ENCODE results near the gene SCN8A.
"Not testable (repeated sequence)": the region's sequence is repeated elsewhere in the genome, so short reads cannot be mapped to it uniquely, and the experiment has no call there.

The SCN8A gene

DNA sequence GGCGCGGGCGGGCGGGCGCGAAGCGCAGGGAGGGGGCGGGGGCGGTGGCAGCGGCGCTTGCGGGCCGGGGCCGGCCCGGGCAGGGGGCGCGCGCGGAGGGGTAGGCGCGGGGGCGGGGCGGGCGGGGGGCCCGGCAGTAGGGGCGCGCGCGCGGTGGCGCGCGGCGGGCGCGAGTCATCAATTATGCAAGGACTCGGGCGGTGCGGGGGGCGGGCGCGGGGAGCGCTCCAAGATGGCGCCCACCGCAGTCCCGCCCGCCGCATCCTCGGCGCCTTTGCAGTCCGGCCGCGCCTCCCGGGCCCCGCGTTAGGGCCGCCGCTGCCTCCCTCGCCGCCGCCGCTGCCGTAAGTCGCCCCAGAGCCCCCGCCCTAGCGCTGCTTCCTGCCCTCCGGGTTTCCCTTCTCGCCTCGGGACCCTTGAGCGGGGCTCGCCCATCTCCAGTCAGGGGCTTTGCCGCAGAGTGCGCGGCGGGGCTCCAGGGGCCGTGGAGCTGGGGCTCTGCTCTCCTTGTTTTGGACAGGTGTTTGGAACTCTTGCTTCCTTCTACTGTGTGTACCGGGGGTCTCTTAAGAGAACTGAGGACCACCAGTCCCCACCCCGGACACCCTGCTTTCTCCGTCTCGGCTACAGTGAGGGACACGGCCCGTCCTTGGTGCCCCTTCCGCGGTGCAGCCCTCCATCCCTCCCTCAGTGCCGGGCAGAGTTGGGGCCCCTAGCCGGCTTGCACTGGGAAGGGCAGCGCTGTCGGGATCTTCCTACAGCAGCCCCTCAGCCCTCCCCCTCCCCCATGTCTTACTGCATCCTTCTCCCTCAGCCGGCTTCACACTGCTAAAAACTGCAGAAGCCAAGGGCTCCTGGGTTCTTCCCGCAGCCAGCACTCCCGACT lies at the start of gene SCN8A:
TSS of gene SCN8A (plus strand) at position 218 of the 886 bp plus-strand sequence. CDS start 71,585 bp downstream, outside the sequence.
- peak; percentile 31 for DNase-seq (ENCODE audit: low spot score)

DNA sequence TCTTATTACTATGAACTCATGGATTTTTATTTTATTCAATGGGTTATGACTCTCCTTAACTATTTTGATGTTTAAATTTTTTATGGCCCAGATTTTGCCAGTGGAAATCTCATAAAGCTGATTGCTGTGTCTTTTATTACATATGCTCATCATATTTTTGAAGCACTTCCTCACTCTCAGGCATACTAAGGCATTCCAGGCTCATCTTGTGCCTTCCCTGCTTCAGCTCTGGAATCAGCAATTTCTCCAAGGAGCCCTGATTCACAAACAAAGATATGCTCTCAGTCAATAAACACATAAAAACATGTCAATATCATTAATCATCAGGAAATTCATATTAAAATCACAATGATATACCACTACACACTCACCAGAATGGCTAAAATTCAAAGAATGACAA lies 44.9 kb upstream of the SCN8A start:
- DNase-seq (ENCODE audit: low spot score), result no peak

DNA sequence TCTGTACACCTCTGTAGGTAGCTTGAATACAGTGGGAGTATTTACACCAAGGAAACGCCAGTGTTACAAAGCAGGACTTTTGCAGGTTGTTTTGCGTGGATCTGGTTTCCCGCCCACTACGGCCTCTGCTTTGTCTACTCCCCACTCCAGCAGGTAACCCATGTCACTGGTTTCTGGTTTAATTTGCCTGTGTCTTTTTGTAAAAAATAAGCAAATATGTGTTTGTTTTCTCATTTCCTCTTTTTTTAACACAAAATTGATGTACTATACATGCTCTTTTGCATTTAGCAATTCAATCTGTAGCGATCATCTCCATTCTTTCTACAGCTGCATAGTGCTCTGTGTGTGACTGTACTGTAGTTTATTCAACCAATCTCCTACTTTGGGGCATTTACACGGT lies 43.4 kb upstream of the SCN8A start:
- DNase-seq (ENCODE audit: low spot score), result no peak

DNA sequence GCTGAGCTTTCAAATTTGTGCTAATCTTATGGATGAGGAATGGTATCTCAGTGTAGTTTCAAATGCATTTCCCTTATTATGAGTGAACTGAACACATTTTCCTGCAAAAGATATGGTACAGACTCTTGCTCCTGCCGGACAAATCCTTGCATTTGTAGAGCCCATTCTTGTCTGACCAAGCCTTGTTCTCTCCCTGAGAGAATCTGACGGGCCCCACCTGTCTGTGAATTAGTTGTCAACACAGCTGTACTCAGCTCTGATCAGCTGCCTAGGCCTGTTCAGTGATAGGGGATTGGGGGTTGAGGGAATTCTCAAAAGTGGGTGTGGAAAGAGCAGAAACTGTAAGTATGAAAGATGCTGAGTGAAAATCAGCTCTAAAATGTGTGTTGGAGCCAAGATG lies 42.8 kb upstream of the SCN8A start:
- DNase-seq (ENCODE audit: low spot score), result no peak

DNA sequence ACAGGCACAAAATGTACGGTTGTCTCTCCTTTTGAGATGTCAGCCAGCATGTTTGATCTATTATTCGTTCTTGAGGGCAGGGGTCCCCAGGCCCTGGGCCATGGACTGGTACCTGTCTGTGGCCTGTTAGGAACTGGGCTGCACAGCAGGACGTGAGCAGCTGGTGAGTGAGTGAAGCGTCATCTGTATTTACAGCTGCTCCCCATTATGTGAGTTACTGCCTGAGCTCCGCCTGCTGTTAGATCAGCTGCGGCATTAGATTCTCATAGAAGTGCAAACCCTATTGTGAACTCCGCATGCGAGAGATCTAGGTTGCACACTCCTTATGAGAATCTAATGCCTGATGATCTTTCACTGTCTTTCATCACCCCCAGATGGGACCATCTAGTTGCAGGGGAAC lies 41.4 kb upstream of the SCN8A start:
- DNase-seq (ENCODE audit: low spot score), result no peak

DNA sequence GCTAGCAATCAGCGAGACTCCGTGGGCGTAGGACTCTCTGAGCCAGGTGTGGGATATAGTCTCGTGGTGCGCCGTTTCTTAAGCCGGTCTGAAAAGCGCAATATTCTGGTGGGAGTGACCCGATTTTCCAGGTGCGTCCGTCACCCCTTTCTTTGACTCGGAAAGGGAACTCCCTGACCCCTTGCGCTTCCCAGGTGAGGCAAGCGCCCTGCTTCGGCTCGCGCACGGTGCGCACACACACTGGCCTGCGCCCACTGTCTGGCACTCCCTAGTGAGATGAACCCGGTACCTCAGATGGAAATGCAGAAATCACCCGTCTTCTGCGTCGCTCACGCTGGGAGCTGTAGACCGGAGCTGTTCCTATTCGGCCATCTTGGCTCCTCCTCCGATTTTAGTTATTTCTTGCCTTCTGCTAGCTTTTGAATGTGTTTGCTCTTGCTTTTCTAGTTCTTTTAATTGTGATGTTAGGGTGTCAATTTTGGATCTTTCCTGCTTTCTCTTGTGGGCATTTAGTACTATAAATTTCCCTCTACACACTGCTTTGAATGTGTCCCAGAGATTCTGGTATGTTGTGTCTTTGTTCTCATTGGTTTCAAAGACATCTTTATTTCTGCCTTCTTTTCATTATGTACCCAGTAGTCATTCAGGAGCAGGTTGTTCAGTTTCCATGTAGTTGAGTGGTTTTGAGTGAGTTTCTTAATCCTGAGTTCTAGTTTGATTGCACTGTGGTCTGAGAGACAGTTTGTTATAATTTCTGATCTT lies 22.6 kb upstream of the SCN8A start:
- DNase-seq (ENCODE audit: low spot score), result not testable (repeated sequence)

DNA sequence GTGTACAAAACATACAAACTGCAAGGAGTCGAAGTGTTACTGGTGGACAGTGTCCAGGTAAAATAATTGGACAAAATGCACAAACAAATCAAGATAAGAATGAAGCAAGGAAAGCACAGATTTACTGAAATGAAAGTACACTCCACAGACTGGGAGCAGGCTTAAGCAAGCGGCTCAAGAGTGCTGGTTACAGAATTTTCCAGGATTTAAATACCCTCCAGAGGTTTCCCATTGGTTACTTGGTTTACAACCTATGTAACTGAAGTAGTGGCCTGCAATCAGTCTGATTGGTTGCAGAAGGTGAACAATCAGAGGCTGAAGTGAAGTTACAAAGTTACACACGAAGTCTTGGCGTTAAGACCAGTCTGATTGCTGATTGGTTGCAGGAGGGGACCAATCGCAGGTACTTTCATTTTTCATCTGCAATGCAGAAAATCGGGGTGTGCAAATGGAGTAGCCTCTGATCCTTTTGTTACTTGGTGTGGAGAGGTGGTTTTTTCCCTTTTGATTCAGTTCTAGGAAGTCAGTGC lies 11.6 kb upstream of the SCN8A start:
- no peak for DNase-seq (ENCODE audit: low spot score)

DNA sequence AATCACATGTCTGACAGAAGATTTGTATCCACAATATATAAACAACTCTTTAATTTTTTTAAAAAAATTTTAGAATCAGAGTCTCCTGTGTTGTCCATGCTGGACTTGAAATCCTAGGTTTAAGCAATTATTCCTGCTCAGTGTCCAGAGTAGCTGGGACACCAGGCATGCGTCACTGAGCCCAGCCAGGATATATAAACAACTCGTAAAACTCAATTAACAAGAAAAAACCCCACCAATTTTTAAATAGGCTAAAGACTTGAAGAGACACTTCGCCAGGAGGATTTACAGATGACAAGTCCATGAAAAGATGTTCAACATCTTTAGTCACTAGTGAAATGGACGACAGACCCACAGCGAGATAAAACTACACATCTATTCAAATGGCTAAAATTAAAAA lies 2.0 kb upstream of the SCN8A start:
- DNase-seq (ENCODE audit: low spot score), result no peak

DNA sequence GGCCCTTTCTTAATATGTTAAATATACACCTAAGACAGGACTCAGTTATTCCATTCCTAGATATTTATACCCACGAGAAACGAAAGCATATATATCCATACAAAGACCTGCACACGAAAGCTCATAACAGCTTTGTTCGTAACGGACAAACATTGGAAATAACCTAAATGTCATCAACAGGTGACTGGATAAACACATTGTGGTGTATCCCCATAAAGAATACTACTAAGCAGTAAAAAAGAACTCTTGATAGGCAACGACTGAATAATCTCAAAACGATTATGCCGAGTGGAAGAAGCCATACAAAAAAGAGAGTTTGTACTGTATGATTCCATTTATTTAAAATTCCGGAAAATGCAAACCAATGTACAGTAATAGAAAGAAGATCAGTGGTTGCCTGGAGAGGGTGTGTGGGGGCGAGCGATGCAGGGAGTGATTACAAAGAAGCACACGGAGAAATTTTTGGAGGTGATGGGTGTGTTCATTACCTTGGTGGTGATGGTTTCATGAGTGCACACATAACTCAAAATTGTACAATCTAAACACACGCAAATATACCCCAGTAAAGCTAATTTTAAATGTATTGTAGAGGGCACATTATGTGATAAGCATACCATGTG lies 1.4 kb upstream of the SCN8A start:
- DNase-seq (ENCODE audit: low spot score), result no peak

DNA sequence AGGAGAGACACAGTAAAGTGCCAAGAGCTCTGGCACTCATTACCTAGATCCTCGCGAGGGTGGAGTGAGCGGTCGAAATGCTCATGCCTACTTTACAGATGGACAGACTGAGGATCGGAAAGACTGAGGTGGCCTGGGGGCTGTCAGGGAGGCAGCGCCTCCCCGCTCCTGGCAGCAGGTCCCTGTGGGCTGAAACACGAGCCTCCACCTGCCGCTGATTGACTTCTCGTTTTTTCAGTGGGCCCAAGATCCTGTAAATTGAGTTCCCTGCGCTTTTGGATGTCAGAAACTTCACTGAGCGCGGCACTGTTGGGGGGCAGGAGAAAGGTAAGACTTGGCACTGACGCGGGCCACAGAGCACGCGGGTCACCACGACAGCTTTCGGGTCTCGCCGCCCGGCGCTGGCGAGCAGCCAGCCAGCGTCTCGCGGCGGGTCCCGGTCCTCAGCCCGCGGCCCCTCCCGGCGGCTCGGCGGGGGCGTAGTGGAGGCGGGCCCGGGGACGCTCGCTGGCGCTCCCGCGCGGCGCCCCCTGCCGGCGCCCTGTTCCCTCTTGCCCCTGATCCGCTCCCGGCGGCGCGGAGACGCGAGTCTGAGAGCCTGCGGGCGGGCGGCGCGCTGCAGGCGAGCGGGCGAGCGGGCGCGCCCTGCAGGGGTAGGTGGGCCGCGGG lies 552 bp upstream of the SCN8A start:
- DNase-seq (ENCODE audit: low spot score), result peak; percentile 96

DNA sequence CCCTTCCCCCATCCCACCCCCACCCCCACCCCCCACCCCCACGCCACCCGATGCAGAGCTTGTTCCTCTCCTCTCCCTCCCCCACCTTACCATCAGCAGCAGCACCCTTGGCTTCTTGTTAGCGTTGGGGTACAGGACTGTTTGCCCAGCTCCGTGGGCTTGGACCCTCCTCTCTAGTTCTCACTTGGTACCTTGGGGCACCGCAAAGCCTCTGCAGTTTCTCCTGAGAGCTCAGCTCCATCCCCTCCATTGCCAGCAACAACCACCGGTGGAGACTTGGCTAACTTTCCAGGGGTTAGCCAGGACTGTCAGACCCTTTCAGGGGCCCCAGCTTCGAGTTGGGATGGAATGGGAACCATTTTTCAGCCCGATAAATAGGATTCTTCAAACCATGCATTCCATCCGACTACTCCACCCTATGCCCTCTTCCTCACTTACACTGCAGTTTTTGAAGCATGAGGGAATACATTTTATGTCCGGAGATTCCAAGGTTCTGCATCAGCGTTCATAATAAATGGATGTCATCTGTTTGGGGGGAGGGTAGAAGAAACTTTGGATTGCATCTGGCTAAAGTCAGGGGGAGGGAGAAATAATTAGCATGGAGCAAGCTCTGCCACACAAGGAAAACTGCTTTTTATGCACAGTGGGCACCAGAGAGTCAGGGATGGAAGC lies 1.1 kb downstream of the SCN8A start:
- DNase-seq (ENCODE audit: low spot score), result peak; percentile 11

DNA sequence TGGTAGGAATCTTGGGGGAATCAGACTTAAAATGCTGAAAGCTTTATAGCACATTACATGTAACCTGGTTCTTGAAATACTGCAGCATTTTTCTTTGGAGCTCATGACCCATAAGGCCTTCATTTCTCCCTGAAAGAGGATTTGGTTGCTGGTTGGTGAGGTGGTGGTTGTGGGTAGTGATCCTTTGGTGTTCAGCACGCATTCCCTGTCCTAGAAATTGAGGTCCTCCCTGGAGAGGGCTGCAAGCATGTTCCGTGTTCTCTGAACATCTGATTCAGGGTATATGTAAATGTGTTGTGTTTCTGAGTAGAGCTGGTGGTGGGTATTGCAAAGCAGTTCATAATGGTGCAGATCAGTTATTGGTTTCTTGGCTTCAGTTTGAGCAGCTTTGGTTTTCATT lies 2.0 kb downstream of the SCN8A start:
- DNase-seq (ENCODE audit: low spot score), result no peak

DNA sequence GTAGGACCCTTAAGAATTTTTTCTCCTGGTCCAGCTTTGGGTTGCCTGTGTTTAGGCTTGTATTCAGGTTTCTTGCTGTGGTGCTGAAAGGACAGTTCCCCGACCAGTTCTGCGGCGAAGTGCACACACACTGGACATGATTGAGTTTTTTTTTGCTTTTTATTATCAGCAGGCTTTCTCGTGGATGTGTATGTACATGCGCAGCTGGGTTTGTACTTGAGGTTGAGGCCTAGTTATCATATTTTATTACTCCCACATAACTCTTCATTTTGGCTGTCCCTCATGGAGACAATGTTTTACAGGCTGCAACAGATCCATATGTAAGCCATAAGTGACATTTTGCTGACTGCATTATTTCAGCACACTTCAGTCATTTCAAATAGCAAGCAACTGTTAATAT lies 2.5 kb downstream of the SCN8A start:
- DNase-seq (ENCODE audit: low spot score), result peak; percentile 54

DNA sequence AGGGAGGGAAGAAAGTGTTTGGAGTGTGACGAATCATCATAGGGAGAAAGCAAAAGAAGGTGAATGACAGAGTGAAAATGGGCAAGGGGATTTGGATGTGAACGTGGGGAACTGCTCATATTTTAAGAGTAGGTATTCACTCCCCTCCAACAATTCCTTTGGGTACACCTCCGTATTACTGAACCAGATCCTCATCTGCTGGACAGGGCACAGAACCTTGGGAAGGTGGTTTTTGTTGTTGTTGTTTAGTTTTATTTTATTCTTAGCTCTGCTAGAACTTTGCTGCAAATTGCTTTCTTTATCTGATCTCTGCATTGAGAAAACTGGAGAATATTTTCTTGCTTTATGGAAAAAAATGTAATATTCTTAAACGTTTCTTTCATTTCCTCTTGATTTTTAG lies 7.1 kb downstream of the SCN8A start:
- DNase-seq (ENCODE audit: low spot score), result no peak

DNA sequence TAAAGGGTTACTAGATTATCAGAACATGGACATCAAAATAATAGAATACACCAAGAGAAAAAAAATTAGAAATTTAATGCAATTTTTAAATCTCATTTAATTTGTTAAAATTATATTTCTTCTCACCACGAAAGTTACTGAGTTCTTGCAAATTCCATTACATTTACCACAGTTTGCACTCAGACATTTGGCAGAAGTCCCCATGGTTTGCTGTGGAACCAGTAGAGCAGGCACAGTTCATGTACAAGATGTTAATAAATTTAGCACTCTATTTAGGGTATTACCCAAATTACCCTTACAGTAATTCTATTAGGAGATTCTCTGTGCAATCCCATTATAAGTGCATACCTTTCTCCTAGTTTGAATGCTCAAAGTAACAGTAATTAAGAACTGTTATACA lies 9.7 kb downstream of the SCN8A start:
- no peak for DNase-seq (ENCODE audit: low spot score)

DNA sequence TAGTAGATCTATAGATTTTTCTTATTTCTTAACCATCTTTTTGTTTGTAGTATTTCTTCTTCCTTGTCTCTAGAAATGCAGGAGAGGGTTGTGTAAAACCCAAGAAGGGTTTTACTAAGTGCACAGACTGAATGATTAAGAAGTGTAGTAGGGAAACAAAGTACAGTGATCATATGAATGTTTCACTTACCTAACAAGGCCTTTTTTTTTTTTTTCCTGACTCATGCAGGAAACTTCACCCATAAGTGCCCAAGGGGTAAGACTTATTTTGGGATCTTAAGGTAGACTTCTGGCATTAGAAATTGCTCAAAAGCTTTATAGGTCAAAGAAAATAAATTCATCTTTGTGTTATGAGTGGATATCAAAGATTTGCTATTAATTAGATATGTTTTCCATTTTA lies 10.2 kb downstream of the SCN8A start:
- no peak for DNase-seq (ENCODE audit: low spot score)

DNA sequence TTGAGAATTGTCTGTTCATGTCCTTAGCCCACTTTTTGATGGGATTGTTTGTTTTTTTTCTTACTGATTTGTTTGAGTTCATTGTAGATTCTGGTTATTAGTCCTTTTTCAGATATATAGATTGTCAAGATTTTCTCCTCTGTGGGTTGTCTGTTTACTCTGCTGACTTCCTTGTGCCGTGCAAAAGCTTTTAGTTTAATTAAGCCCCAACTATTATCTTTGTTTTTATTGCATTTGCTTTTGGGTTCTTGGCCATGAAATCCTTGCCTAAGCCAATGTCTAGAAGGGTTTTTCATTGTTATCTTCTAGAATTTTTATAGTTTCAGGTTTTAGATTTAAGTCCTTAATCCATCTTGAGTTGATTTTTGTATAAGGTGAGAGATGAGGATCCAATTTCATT lies 14.9 kb downstream of the SCN8A start:
- not testable (repeated sequence) for DNase-seq (ENCODE audit: low spot score)

DNA sequence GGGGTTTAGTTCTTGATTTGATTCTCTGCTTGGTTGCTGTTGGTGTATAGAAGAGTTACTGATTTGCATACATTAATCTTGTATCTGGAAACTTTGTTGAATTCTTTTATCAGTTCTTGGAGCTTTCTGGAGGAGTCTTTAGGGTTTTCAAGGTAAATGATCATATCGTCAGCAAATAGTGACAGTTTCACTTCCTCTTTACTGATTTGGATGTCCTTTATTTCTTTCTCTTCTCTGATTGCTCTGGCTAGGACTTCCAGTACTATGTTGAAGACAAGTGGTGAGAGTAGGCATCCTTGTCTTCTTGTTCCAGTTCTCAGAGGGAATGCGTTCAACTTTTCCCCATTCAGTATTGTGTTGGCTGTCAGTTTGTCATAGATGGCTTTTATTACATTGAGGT lies 16.2 kb downstream of the SCN8A start:
- DNase-seq (ENCODE audit: low spot score), result not testable (repeated sequence)

DNA sequence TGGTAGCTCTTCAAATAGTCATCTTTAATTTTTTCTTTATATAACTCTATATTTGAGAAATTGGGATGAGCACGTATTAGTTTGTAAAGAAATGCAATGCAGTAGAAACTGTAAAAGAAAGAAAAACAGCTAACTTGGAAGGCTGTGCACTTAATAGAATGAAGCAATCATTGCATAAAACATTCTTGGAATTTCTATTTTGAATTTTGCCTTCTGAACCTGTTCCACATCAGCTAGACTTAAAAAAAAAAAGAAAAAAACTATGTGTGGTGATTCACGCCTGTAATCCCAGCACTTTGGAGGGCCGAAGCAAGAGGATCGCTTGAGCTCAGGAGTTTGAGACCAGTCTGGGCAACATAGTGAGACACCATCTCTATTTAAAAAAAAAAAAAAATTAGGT lies 29.4 kb downstream of the SCN8A start:
- DNase-seq (ENCODE audit: low spot score), result no peak

DNA sequence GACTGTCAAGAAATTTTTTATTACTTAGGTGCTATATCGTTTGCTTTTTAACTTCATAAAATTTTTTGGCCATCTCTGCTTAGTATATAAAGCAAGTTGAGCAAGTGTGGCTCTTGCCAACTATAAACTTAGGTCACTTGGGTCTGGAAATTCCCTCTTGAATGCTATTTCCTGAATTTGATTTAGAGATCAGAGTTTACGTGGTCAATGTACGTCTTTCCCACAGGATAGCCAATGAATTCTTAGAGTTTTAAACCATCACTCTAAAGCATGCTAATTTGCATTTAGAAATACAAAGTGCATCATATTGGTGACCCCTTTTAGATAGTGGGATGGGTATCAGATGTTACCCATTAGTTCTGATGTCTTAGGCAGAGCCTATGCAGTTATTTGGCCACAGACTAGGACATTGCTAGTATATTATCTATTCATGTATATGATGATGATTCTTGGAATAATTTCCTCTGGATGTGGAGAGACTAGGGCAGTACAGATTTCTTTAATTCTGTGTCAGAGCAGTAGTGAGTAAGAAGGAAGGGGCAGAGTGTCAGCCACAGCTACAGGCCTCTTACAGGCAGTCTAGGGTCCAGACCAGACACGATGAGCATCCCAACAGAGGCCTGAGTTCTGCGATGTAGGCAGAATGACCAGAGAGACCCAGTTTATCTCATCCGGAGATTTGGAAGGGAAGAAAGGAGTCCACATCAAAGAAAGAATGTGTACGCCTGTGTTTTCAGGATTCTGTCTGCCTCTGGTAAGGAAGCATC lies 30.3 kb downstream of the SCN8A start:
- DNase-seq (ENCODE audit: low spot score), result no peak

DNA sequence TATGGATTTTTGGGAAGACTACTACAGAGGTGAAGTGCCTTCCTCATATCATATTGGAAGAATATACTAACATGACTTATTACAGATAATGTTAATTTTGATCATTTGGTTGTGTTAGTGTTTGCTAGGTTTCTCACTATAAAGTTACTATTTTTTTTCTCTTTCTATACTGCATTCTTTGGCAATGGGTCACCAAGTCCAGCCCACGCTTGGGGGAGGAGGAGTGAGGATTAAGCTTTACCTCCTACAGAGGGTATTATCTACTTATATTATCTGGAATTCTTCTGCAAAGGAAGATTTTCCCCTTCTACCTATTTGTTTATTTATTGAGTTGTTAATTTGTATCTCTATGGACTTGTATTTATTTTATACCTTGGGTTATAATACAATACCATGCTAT lies 31.5 kb downstream of the SCN8A start:
- DNase-seq (ENCODE audit: low spot score), result no peak

Measured in iPS-NIHi11 (cell line).